GM18858 (cell line): Measurements from ENCODE around the gene OR2T4.

Experiments used
- ATAC-seq: cut with Tn5 transposase; IDR thresholded peaks from one replicate; pipeline ENCODE4 v1.9.1; 2021; ENCODE audit not compliant: unreplicated experiment

Gene OR2T4, protein sequence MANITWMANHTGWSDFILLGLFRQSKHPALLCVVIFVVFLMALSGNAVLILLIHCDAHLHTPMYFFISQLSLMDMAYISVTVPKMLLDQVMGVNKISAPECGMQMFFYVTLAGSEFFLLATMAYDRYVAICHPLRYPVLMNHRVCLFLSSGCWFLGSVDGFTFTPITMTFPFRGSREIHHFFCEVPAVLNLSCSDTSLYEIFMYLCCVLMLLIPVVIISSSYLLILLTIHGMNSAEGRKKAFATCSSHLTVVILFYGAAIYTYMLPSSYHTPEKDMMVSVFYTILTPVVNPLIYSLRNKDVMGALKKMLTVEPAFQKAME

DNA sequence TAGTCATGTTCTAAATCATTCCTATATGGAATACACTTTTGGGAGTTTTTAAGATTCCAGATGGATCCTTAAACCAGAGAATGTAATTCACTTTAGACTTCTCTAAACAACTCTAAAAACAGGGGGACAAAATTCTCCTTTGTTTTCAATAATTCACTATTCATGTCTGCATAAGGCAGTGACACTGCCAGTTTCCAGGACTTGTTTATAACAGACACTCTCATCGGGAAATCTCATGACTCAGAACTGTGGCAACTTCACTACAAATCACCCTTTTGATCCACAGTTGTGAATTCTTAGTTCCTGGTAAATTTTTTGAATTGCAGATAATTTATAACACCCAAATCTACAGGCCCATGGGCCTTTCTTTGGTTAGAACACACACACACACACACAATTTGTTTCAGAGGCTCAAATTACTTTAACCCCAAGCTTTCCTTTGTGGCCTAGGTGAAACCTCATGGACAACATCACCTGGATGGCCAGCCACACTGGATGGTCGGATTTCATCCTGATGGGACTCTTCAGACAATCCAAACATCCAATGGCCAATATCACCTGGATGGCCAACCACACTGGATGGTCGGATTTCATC, at the start of gene OR2T4:
Gene OR2T4, plus strand, starts transcription at position 545 of the 595 bp plus-strand sequence. Its CDS starts 0 bp downstream, at position 545.
- ATAC-seq: no peak

DNA sequence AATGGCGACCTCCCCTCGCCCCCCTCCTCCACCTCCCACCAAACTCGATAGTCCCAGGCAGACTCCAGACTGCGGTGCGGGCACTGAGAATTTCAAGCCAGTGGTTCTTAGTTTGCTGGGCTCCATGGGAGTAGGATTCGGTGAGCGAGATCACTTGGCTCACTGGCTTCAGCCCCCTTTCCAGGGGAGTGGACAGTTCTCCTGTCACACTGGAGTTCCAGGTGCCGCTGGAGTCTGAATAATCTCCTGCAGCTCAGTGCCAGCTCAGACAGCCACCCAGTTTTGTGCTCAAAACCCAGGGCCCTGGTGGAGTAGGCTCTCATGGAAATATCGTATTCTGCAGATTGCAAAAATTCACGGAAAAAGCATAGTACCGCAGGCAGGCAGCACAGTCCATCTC, 44.7 kb upstream of the OR2T4 start:
- ATAC-seq: no peak

DNA sequence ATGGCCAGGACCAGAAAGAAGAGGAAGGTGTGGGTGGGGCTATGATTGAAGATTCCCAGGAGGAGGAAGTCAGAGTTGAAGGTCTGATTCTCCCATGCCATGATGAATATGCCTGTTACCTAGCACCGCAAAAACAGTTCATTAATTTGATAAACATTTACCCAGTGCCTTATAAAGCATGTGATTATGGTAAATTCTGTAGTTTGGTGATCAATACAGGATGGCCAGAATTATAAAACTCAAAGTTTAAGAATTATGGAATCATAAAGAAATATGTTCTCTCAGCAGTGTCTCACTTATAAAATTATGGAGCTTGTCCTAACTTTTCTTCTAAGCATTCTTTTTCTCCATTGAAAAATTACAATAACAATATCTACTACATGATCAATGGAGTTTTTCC, 37.0 kb upstream of the OR2T4 start, which contains the start of gene OR2M7:
Gene OR2M7, minus strand, starts transcription at position 101 of the 400 bp plus-strand sequence. Its CDS starts 0 bp downstream, at position 101.
- ATAC-seq: no peak

DNA sequence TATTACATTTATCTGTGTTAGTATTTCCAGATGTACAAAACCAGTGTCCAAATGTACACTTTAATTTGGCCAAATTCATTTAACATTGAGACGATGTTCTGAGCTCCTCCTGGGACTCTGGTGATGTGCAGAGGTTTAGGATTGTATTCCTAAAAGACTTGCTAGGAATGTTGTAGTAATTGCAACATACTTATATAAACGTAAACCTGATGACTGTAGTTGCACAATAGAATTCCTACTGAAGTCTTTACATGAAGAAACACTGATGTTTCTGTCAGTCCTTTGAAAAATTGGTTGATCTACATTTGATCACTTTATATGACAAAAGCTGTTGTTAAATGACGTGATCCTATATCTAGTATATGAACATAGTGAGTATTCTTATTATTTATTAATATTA, 18.0 kb upstream of the OR2T4 start:
- no peak for ATAC-seq

DNA sequence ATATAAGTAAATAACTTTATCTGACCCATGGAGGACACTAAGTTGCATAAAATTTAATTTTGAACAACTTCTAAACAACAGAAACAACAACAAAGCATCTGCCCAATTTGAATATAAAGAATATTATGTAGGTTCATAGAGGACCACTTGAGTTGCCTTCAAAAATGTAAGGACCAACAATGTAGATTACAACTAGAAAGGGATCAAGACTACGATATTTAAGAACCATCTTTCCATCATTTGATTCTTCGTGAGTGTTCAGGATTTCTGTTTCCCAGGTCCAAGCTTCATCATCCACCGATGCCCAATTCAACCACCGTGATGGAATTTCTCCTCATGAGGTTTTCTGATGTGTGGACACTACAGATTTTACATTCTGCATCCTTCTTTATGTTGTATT, 13.0 kb upstream of the OR2T4 start, which contains the start of gene OR14C36:
Gene OR14C36, plus strand, starts transcription at position 301 of the 400 bp plus-strand sequence. Its CDS starts 0 bp downstream, at position 301.
- ATAC-seq: no peak

DNA sequence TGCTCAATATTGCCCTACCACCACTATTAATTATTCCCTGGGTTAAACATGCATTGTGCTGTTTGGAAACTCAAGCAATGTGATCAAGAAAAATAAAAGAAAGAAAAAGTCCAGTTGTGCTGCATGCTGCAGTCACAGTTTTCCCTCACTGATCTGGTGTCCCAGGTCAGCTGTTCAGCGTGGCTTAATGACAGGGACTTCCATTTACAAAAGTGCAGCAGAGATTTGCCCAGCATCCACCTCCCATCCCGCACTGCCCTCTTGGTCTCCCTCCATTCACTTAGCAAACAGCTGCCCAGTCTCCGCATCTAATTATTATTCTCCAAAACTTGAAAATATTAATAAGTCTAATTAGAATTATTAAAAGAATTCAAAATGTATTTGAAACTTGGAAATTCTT, 2.0 kb upstream of the OR2T4 start:
- ATAC-seq: no peak

DNA sequence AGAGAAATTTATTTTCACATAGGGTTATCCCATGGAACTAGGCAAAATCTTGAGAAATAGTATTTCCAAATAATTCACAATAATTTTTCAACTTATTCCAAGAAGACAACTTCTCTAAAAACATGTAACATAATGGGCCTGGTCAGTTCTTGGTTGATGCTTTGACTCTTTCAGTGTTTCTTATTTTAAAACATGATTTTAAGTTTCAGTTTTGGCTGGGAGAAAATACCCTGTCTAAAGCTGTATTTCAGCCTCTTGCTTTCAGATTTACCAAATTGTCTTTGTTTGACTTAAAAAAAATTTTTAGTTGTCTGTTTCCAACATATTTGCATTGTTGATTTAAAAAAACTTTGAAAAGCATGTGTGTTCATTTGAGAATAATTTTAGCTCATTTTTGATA, 5.1 kb downstream of the OR2T4 start:
- ATAC-seq: no peak

DNA sequence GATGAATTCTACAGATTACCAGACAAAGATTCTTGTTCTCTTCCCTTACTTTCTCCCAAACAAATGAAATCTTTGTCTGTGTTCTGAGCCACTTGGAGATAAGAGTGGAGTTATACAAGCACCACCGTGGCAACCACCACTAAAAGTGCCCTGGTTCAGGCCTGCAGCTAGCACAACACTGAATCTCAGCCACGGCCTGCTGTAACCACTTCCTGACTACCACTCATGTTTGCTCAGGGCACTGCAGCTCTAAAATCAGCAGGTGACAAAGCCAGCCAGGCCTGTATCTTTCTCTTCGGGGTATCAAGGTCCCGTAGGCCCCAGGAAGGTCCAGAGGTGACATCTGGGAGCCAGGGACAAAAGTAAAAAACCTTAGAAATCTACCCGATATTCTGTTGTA, 10.9 kb downstream of the OR2T4 start:
- peak; percentile 52 for ATAC-seq

DNA sequence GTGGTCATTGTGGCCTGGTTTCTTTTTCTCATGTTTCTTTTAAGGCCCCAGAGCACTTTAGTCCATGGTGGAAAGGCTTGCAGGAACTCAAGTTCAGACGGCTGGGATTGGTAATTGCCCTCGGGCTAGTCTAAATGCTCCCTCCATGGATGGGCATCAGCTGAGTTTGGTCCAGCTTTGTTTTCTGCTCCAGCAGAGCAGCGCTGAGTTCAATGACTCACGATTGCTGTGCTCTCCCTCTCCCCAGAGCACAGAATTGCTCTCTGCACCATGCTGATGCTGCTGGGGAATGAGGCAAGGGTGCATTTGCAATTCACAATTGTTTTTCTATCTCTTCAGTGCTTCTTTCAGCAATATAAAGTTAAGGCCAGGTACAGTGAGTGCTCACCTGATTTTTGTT, 12.3 kb downstream of the OR2T4 start:
- ATAC-seq: no peak

DNA sequence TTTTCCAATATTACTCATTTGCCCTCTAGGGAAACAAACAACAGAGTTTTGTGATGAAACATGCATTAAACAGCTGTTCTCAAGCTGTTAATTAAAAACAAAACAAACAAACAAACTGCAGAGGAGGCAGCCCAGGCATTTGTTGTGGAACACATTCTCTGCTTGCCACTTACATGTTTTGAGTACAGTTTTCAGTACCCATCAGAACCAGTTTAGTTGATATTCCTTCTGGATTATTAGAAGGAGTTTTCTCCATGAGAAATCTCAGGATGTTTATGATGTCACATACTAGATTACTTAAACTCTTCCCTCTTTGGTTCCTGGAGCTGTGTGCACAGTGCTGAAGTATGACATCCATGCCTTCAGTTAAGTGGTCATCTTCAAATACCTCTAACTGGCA, 14.0 kb downstream of the OR2T4 start, which contains the start of gene OR2T6:
Gene OR2T6, plus strand, starts transcription at position 301 of the 400 bp plus-strand sequence. CDS start 11,863 bp downstream, outside the sequence.
- ATAC-seq: no peak

DNA sequence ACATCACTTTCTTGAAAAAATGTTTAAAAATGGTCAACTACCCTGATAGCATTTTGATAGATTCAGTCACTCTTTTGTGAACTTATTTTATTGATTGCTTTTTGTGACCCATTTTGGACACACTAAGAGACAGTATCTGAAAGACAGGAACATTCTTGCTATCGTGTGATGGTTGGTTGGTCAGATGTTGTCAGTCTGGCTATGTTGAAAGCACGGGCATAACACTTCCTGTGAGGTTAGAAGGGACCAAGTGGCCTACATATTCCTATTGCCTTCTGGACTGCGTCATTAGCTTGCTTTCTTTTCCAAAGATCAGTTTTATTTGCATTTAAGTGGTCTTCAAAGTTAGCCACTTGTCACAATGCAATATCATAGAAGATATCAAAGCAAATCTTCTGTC, 15.5 kb downstream of the OR2T4 start:
- ATAC-seq: no peak

DNA sequence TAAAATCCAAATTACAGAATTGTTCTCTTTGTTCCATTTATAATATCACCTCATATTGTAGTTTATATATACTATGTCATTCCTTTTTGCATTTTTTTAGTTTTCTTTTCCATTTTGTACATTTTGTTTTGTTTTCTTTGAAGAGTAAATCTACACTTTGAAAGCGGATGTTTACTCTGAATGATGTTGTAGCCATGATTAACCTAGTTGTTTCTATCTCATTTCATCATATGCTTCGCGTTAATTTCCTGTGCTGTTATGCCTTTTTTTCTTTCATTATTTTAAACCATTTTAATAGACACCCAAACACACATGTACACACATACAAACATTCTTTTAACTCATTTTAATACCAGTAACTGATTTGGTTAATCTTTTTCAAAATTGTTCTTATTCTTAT, 19.4 kb downstream of the OR2T4 start:
- no peak for ATAC-seq

DNA sequence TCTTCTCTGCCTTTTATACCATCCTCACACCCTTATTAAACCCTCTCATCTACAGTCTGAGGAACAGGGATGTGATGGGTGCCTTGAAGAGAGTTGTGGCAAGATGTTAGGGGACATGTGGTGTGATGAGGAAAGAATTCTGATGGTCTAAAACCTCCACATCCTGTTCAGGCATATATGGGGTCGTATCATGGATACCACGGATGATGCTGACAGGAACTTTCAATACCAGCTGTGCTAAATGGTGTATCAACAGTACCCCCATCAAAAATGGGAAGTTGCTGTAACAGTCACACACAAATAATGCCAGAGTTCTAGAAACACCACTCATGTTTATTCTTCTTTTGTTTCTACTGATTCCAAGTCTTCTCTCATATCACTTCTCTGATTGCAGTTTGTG, 27.0 kb downstream of the OR2T4 start:
- no peak for ATAC-seq

DNA sequence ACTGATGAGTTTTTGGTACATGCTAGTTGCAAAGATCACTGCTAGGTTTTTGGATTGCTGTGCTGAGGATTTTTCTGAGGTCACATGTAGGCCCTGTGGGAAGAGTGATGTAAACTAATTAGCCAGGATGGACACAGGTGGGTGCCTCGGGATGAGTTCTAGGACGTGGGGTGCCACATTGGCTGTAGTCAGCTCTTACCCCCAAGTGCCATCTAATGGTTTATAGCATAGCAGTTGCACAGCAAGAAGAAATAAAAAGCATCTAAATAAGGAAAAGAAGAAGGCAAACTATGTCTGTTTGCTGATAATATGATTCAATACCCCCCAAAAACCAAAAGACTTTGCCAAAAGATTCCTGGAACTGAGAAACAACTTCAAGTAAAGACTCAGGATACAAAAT, 31.6 kb downstream of the OR2T4 start:
- no peak for ATAC-seq

DNA sequence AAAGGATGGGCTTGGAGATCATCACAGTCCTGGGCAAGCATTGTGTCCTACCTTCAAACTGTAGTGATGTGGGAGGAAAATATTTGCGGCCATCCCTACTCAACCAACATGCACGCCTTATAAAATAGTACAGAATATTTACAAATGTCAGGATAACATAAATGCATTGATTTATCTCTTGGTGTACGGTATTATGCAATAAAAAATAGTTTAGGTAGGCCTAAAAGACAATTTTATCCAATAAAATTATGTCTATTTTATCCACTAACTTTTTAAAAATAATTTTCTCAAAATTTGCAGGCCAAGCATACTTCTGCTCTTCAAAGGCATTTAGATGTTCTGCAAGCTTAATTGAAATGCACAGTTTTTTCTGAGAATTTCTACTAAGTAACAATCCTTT, 41.3 kb downstream of the OR2T4 start, which contains the start of gene OR2T1:
Gene OR2T1, plus strand, starts transcription at position 301 of the 400 bp plus-strand sequence. CDS start 3,100 bp downstream, outside the sequence.
- ATAC-seq: no peak

DNA sequence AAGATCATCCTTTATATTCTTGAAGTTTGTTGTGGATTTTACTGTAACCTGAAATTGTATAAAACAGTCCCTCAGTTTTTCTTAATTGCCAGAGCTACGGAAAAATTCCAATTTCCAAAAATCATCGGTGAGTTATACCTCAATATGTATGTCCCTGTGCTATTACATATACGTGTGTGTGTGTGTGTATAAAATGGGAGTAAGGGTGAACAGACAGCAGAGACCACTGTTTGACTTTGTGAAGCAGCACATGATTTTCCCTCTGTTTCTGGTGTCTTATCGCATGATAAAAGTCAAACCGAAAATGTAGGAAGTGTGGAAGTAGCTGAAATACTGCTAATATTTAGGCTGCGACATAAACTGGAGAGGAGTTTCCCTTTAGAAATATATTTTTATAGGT, 42.6 kb downstream of the OR2T4 start:
- no peak for ATAC-seq

DNA sequence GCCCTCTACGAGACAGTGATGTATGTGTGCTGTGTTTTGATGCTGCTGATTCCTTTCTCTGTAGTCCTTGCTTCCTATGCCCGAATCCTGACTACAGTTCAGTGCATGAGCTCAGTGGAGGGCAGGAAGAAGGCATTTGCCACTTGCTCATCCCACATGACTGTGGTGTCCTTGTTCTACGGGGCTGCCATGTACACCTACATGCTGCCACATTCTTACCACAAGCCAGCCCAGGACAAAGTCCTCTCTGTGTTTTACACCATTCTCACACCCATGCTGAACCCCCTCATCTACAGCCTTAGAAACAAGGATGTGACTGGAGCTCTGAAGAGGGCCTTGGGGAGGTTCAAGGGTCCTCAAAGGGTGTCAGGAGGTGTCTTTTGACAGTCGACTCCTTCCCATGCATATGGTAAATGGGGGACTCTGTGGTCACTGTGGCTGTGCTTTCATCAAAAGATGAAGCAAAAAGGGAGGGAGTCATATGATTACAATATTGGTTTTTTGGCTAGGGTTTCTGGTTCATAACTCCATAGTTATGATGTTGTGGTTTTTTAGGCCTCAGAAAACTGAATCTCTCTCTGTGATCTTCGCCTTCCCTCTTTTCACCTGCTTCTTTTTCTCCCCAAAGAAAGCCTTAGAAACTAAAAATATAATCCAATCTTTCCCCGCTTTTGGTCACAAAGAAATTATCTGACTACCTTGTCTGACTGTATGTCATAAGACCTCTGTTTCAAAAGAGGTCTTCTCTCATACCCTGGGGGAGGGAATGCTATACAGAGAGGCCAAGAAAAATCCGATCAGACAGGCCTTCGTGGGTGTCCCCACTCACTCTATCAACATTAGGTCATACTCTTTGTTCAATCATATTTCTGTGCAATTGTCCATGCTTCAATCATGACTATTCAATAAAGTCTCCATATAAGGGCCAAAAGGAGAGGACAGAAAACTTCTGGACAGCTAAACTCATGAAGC, 45.5 kb downstream of the OR2T4 start:
- ATAC-seq: peak; percentile 83
